SU-DHL-6 (cell line): ENCODE data around the gene SYNM.

Source experiments
- CTCF ChIP-seq: fragments of 200-600 bp; sonication (generic); IDR thresholded peaks from one replicate; pipeline ENCODE4 v1.5.1; 2017; ENCODE audit warnings: antibody characterized with exemption, mild to moderate bottlenecking, low read length, moderate library complexity; ENCODE audit not compliant: insufficient read depth, poor library complexity, severe bottlenecking
- EZH2phosphoT487 ChIP-seq: fragments of 200-600 bp; sonication (generic), shearing (Covaris generic); conservative IDR thresholded peaks from 2 replicates; pipeline ENCODE4 v1.6.1; 2018; ENCODE audit warnings: mild to moderate bottlenecking, antibody characterized with exemption, low read length, moderate library complexity, mixed read lengths

GRCh38 chr15:99073008-99073717 is 31.7 kb upstream of the SYNM start:
- TF ChIP-seq CTCF, result no peak
- no peak for TF ChIP-seq EZH2phosphoT487
